Keratinocyte (primary cell): ENCODE results near the gene RERE. TPM values are rescaled to one million over a fixed set of nuclear protein-coding genes. Genes with fewer than 3 reads are reported as not detected.

ENCODE experiments used
- DNase-seq: peaks from one replicate; pipeline ENCODE4 v3.0.0-alpha.2; 2011; ENCODE audit warnings: low read depth, missing footprints, low spot score
- FAIRE-seq: peaks from 2 replicates; lab custom pipeline; 2011; peaks lifted over from hg19 to GRCh38; lab: Jason Lieb, UNC
- H2AFZ ChIP-seq: 2 replicates; pipeline ENCODE4 v1.6.0; 2012; ENCODE audit warnings: low read length, control low read depth, inconsistent platforms; ENCODE audit not compliant: control insufficient read depth
- H3K27ac ChIP-seq: 2 replicates; pipeline ENCODE4 v1.5.1; 2011; ENCODE audit warnings: low read length; ENCODE audit not compliant: control insufficient read depth, insufficient read depth
- H3K27me3 ChIP-seq: 3 replicates; pipeline ENCODE4 v1.6.0; 2011; ENCODE audit warnings: low read length; ENCODE audit not compliant: control insufficient read depth, insufficient read depth; ENCODE audit errors: extremely low read depth
- H3K36me3 ChIP-seq, 2 experiments: 2 replicates in 1 of 2; 3 replicates in 1 of 2; pipeline ENCODE4 v1.5.1; 2011; ENCODE audit warnings: low read length in 2 of 2, mild to moderate bottlenecking in 1 of 2; ENCODE audit not compliant: control insufficient read depth in 2 of 2, insufficient read depth in 2 of 2; ENCODE audit errors: extremely low read depth in 1 of 2
- H3K4me1 ChIP-seq: 3 replicates; pipeline ENCODE4 v1.5.1; 2011; ENCODE audit warnings: low read length; ENCODE audit not compliant: control insufficient read depth, insufficient read depth; ENCODE audit errors: extremely low read depth
- H3K4me2 ChIP-seq: 3 replicates; pipeline ENCODE4 v1.6.0; 2011; ENCODE audit warnings: low read depth, low read length; ENCODE audit not compliant: control insufficient read depth, insufficient read depth; ENCODE audit errors: extremely low read depth
- H3K4me3 ChIP-seq, 3 experiments: fragments of 200-600 bp in 1 of 3; sonication (generic) in 1 of 3; 2 replicates in 2 of 3; 3 replicates in 1 of 3; pipeline ENCODE4 v1.5.1; 2011 to 2016; ENCODE audit warnings: low read length in 3 of 3, mild to moderate bottlenecking in 3 of 3, control low read depth in 2 of 3, inconsistent platforms in 1 of 3, low read depth in 1 of 3, mixed read lengths in 1 of 3, mixed run types in 1 of 3, moderate library complexity in 1 of 3; ENCODE audit not compliant: control insufficient read depth in 2 of 3, insufficient read depth in 2 of 3; ENCODE audit errors: extremely low read depth in 1 of 3
- H3K79me2 ChIP-seq: 2 replicates; pipeline ENCODE4 v1.6.0; 2012; ENCODE audit warnings: low read length; ENCODE audit not compliant: control insufficient read depth, insufficient read depth
- H3K9ac ChIP-seq: 3 replicates; pipeline ENCODE4 v1.6.0; 2011; ENCODE audit warnings: low read length; ENCODE audit not compliant: control insufficient read depth, insufficient read depth; ENCODE audit errors: extremely low read depth
- H3K9me1 ChIP-seq: 3 replicates; pipeline ENCODE4 v1.6.0; 2011; ENCODE audit warnings: low read length; ENCODE audit not compliant: control insufficient read depth, insufficient read depth; ENCODE audit errors: extremely low read depth
- H3K9me3 ChIP-seq: 2 replicates; pipeline ENCODE4 v1.5.1; 2012; ENCODE audit warnings: low read depth, low read length; ENCODE audit not compliant: control insufficient read depth
- H4K20me1 ChIP-seq: 3 replicates; pipeline ENCODE4 v1.6.0; 2011; ENCODE audit warnings: low read length; ENCODE audit not compliant: control insufficient read depth, insufficient read depth; ENCODE audit errors: extremely low read depth
- EZH2 ChIP-seq: IDR thresholded peaks from one replicate; pipeline ENCODE4 v1.6.1; 2012; ENCODE audit warnings: inconsistent platforms, mild to moderate bottlenecking, low read length, moderate library complexity
- dilution Hi-C: fragments of 300-500 bp; cut with MboI; formaldehyde crosslinking; loops from one replicate; pipeline ENCODE4 v1.7.0; 2020; ENCODE audit warnings: low sequenced_read_pairs; ENCODE audit not compliant: extremely low pct_ligation_motif_present
- polyA plus RNA-seq, 5 experiments: library from polyadenylated mRNA; depleted of rRNA in 3 of 5; stranded (reverse) in 3 of 5; stranded (forward) in 1 of 5; unstranded in 1 of 5; fragments of >200 nt; gene quantifications; 1 replicate in 1 of 5; 2 replicates in 3 of 5; 3 replicates in 1 of 5; pipeline versions ENCODE4 v1.2.1 to v1.2.3, GENCODE V29; 2011 to 2012; ENCODE audit warnings: missing spikeins in 2 of 5, low read depth in 1 of 5, low replicate concordance in 1 of 5
- TF ChIP-seq, protein P1 (sequence below), 3 experiments: IDR thresholded peaks in 1 of 3; conservative IDR thresholded peaks in 1 of 3; optimal IDR thresholded peaks in 1 of 3; 2 replicates in 2 of 3; 3 replicates in 1 of 3; pipeline versions ENCODE3 to v1.5.1; 2011; ENCODE audit warnings: low read length in 3 of 3, mild to moderate bottlenecking in 3 of 3, moderate library complexity in 2 of 3, control low read depth in 1 of 3, inconsistent platforms in 1 of 3; ENCODE audit not compliant: insufficient read depth in 2 of 3; ENCODE audit errors: extremely low read depth in 1 of 3

The RERE gene
- polyA plus RNA-seq, 1 donor (not counting 4 experiments of a cell fraction or from before 2014, with no cell fraction given) = 3.8 TPM

- H3K27me3 ChIP-seq = no peaks in the 10 kb centered on the region
- H3K9me1 ChIP-seq = peaks cover 4% of the 10 kb centered on the region
- no peak overlapping the region for H3K4me2 ChIP-seq
- no peaks in the 10 kb centered on the region for H3K9me3 ChIP-seq
- DNase-seq (no peak), FAIRE-seq (no peak)
- H3K4me3 ChIP-seq = no peak overlapping the region
- H3K27ac ChIP-seq = no peak overlapping the region
- peaks cover 2 to 4% of the 10 kb centered on the region in 2 experiments for H3K36me3 ChIP-seq
- dilution Hi-C loops = no loop called here
- no peaks in the 10 kb centered on the region for H3K4me1 ChIP-seq
- no peak overlapping the region for H2AFZ ChIP-seq
- TF ChIP-seq, protein P1, sequence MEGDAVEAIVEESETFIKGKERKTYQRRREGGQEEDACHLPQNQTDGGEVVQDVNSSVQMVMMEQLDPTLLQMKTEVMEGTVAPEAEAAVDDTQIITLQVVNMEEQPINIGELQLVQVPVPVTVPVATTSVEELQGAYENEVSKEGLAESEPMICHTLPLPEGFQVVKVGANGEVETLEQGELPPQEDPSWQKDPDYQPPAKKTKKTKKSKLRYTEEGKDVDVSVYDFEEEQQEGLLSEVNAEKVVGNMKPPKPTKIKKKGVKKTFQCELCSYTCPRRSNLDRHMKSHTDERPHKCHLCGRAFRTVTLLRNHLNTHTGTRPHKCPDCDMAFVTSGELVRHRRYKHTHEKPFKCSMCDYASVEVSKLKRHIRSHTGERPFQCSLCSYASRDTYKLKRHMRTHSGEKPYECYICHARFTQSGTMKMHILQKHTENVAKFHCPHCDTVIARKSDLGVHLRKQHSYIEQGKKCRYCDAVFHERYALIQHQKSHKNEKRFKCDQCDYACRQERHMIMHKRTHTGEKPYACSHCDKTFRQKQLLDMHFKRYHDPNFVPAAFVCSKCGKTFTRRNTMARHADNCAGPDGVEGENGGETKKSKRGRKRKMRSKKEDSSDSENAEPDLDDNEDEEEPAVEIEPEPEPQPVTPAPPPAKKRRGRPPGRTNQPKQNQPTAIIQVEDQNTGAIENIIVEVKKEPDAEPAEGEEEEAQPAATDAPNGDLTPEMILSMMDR (optimal IDR thresholded peaks at IDR 0.05 in 1 of 3, IDR thresholded peaks at IDR 0.05 in 1 of 3, conservative IDR thresholded peaks at IDR 0.05 in 1 of 3; ENCODE audit: extremely low read depth in 1 of 3, insufficient read depth in 2 of 3, low read length in 3 of 3) = no peak
- no peak for TF ChIP-seq EZH2
- H3K79me2 ChIP-seq = peaks cover 12% of the 10 kb centered on the region
- no peak overlapping the region for H3K9ac ChIP-seq
- H4K20me1 ChIP-seq = no peaks in the 10 kb centered on the region
These were observed 428.5 kb downstream of the RERE start for GRCh38 chr1:8388732-8389562.

DNA sequence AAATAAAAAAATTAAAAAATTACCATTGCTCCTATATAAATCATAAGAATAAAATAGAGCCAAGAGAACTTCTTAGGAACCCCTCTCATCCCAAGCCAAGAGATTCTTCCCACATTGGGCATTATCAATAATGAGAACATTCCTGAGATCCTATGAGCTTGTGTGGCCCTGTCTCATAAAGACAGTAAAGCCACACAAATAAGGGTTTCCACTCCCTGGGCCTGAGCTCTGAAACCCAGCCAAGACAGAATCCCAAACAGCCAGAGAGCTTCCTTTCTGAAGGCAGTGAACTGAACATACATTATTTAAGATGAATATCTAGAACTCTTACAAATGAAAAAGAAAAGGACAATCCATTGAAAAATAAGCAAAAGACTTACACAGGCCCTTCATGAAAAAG is 431.2 kb downstream of the RERE start:
- H3K9me3 ChIP-seq = no peaks in the 10 kb centered on the region
- peaks cover 14% of the 10 kb centered on the region for H3K79me2 ChIP-seq
- H3K9me1 ChIP-seq = peaks cover 4% of the 10 kb centered on the region
- dilution Hi-C loops = no loop called here
- H3K27me3 ChIP-seq = no peaks in the 10 kb centered on the region
- H3K27ac ChIP-seq = no peak overlapping the region
- H3K4me3 ChIP-seq = no peak overlapping the region
- TF ChIP-seq, protein P1 (optimal IDR thresholded peaks at IDR 0.05 in 1 of 3, IDR thresholded peaks at IDR 0.05 in 1 of 3, conservative IDR thresholded peaks at IDR 0.05 in 1 of 3; ENCODE audit: extremely low read depth in 1 of 3, insufficient read depth in 2 of 3, low read length in 3 of 3) = no peak
- TF ChIP-seq EZH2 = no peak
- H3K4me1 ChIP-seq = peaks cover 14% of the 10 kb centered on the region
- FAIRE-seq = no peak
- no peaks in the 10 kb centered on the region for H4K20me1 ChIP-seq
- DNase-seq = no peak
- no peak overlapping the region for H3K9ac ChIP-seq
- peaks cover 3 to 5% of the 10 kb centered on the region in 2 experiments for H3K36me3 ChIP-seq
- H2AFZ ChIP-seq = no peak overlapping the region
- no peak overlapping the region for H3K4me2 ChIP-seq
